ENCODE data around the gene ANKMY1. TPM values are rescaled to one million over a fixed set of nuclear protein-coding genes. Genes with fewer than 3 reads are reported as not detected.

ANKMY1 gene
- total and polyA plus RNA-seq, 2 of the 13 experiments (the other 11 are each of a cell fraction or from before 2014, with no cell fraction given): 11.7 to 18.8 TPM

DNA sequence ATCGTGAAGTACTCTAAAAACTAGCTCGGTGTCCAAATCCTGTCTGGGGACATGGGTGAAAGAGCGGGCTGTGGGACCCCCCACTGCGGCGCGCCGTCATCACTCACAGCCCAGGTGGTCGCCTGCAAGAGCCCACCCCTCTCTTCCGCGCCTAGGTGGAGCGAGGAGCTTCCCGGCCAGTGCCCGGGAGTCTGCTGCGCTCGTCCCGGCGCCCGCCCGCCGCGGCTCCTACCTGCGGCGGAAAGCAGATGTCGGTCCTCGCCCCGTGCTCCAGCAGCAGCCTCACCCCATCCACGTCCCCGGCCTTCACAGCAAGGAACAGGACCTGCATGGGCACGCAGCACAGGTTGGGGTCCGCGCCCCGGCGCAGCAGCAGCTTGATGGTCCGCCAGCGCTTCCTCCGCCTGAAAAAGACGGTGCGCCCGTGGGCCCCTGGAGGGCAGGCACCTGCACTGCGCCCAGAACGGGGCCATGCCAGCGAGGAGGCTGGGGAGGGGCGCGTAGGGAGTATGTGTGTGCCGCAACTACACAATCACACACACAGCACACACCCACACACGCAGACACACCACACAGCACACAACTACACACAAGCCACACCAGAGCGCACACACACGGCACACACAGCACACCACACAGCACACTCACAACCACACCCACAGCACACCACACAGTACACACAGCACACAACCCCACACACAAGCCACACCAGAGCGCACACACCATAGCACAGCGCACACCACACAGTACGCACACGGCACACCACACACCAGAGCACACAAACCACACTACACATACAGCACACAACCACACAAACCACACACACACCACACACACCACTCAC, 37.4 kb downstream of the ANKMY1 start (continued):
- TF ChIP-seq MNT (IDR thresholded peaks at IDR 0.05): 0 out of 2 replicates have a peak, but pooled peaks have one; percentile 3
- no peak for TF ChIP-seq KDM3A (CRISPR knock-in tag; IDR thresholded peaks at IDR 0.05; ENCODE audit: low read depth)
- TF ChIP-seq FOXA1 (IDR thresholded peaks at IDR 0.05): peak; percentile 39; the same call in 1 of the 2 replicates
- TF ChIP-seq FOXA1 (CRISPR knock-in tag; IDR thresholded peaks at IDR 0.05): no peak
- TF ChIP-seq ZNF30 (CRISPR knock-in tag; IDR thresholded peaks at IDR 0.05): no peak
- TF ChIP-seq ARNTL (CRISPR knock-in tag; IDR thresholded peaks at IDR 0.05): no peak

DNA sequence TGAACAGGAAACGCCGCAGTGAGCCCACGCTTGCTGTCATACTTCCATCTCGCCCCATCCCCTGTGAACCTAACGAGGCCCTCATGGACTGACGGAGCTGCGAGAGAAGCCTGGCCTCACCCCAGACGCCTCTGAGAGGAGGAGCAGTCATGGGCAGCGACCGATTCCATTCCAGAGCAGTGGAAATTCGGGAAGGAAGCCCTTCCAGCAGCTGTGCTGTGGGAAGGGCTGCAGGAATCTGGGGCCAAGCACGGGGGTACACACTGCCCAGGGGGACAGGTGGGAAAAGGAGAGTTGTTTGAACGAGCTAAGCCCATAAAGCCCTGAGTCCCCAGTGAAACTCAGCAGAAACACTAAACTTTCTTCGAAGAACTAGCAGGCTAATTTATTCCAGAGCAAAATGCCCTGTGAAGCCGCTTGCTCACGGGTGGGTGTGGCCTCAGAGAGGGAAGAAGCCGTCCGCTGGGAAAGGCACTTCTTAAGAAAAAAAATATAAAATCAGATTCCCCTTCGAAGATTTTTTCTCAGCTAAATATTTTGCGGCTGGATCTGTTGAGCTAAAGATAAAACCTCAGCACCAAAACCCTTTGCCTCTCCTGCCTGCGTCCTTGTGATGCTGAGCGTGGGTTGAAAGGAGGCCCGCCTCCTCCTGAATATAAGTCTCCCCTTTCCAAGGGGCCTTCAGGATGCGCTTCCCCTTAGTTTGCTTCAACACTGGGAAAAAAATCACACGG, 38.2 kb downstream of the ANKMY1 start:
- WGBS (ENCODE audit: low lambda C conversion rate): 96% methylated on average over 25 of the region's 25 CpGs

More for the DNA sequence above, 38.2 kb downstream of the ANKMY1 start:
- FAIRE-seq (no peak), ATAC-seq (no peak), DNase-seq (ENCODE audit: low spot score) (no peak)
- H3K9ac ChIP-seq (ENCODE audit: insufficient read depth, low read depth, low read length): no peak overlapping the region
- no peaks in the 10 kb centered on the region for H3K4me1 ChIP-seq (ENCODE audit: insufficient read depth, low read length)
- no peak overlapping the region for H2AFZ ChIP-seq (ENCODE audit: low read length)
- no peak overlapping the region for H3K27ac ChIP-seq (ENCODE audit: extremely low read length, insufficient read depth, low read length)
- H3K4me3 ChIP-seq (replicated peaks in 1 of 3; ENCODE audit: insufficient read depth in 1 of 3, low read depth in 2 of 3, low read length in 3 of 3): no peak overlapping the region
- no TSS peak for BruUV-seq (replicated peaks)
- intact Hi-C loops (cut with micrococcal nuclease; ENCODE audit: unreplicated experiment): loop anchor here (10.0 kb wide), 1 partner anchor 125 kb away; no protein-coding TSS in a partner anchor
- no peaks in the 10 kb centered on the region for H3K79me2 ChIP-seq (ENCODE audit: insufficient read depth, low read length)
- H4K20me1 ChIP-seq (ENCODE audit: insufficient read depth, low read length): no peaks in the 10 kb centered on the region
- ChIA-PET CTCF (ENCODE audit: low intra/inter-chr PET ratio, low total read pairs) (no interaction called here), POLR2A (no interaction called here)
- TF ChIP-seq HMGXB4 (CRISPR knock-in tag; IDR thresholded peaks at IDR 0.05; ENCODE audit: borderline replicate concordance in 1 of 2, low read depth in 1 of 2): no peak
- peaks cover 10 to 23% of the 10 kb centered on the region in 2 experiments; a peak in 4 of 5 replicates for H3K36me3 ChIP-seq (replicated peaks in 1 of 2; ENCODE audit: control insufficient read depth in 1 of 2, insufficient read depth in 2 of 2, low read length in 2 of 2)
- no peak overlapping the region for H3K4me2 ChIP-seq (ENCODE audit: low read depth, low read length)
- in situ Hi-C loops (cut with HindIII; ENCODE audit: extremely low pct_ligation_motif_present, low pct_unique_long_range_greater_than_20kb): loop anchor here (10.0 kb wide), 1 partner anchor 185 kb away; no protein-coding TSS in a partner anchor
- H3K9me3 ChIP-seq (ENCODE audit: low read length): no peaks in the 10 kb centered on the region
- no peaks in the 10 kb centered on the region for H3K27me3 ChIP-seq (ENCODE audit: control insufficient read depth in 1 of 2, insufficient read depth in 2 of 2, low read length in 2 of 2)

All from HepG2 (cell line).